SIG-M5 (cell line): ENCODE results near the gene KLF15.
"Not testable (repeated sequence)": the region's sequence is repeated elsewhere in the genome, so short reads cannot be mapped to it uniquely, and the experiment has no call there.

ENCODE experiments used
- DNase-seq: peaks from one replicate; lab custom pipeline; 2025; lab: John Stamatoyannopoulos, UW

KLF15 gene

GRCh38 chr3:126345641-126346460, 11.4 kb downstream of the KLF15 start:
- DNase-seq: no peak

GRCh38 chr3:126345231-126345630, 12.0 kb downstream of the KLF15 start:
- DNase-seq: no peak

GRCh38 chr3:126344380-126345041, 12.7 kb downstream of the KLF15 start:
- DNase-seq: no peak

- DNase-seq: no peak
Measured at GRCh38 chr3:126343649-126344035, 13.6 kb downstream of the KLF15 start.

GRCh38 chr3:126342991-126343648, 14.1 kb downstream of the KLF15 start:
- no peak for DNase-seq

- no peak for DNase-seq
Measured at GRCh38 chr3:126342211-126342610, 15.0 kb downstream of the KLF15 start.

- no peak for DNase-seq
Measured at GRCh38 chr3:126341755-126342150, 15.5 kb downstream of the KLF15 start.

- no peak for DNase-seq
Measured at GRCh38 chr3:126340943-126341754, 16.1 kb downstream of the KLF15 start.

- no peak for DNase-seq
Measured at GRCh38 chr3:126340596-126340942, 16.6 kb downstream of the KLF15 start.

- DNase-seq: no peak
Measured at GRCh38 chr3:126340081-126340511, 17.1 kb downstream of the KLF15 start.

- no peak for DNase-seq
Measured at GRCh38 chr3:126339466-126339865, 17.7 kb downstream of the KLF15 start.

GRCh38 chr3:126338790-126339288, 18.4 kb downstream of the KLF15 start:
- DNase-seq: no peak

- no peak for DNase-seq
Measured at GRCh38 chr3:126337980-126338651, 19.1 kb downstream of the KLF15 start.

GRCh38 chr3:126331812-126332336, 25.3 kb downstream of the KLF15 start:
- not testable (repeated sequence) for DNase-seq

GRCh38 chr3:126329927-126330725, 27.1 kb downstream of the KLF15 start:
- DNase-seq: no peak

GRCh38 chr3:126326629-126327028, 30.6 kb downstream of the KLF15 start:
- DNase-seq: no peak

- no peak for DNase-seq
Measured at GRCh38 chr3:126322181-126322967, 34.8 kb downstream of the KLF15 start.

GRCh38 chr3:126321490-126321889, 35.7 kb downstream of the KLF15 start:
- no peak for DNase-seq

GRCh38 chr3:126320517-126321293, 36.5 kb downstream of the KLF15 start:
- no peak for DNase-seq
